ENCODE data around the gene VEZT.
A peak's percentile ranks its signal among the peaks of the same experiment; 100 is the strongest.

Gene VEZT

GRCh38 chr12:95319694-95320331, 102.2 kb downstream of the VEZT start (continued):
- TF ChIP-seq POU6F1 (CRISPR knock-in tag; IDR thresholded peaks at IDR 0.05; ENCODE audit: borderline replicate concordance, low read depth) (no peak), ZNF8 (CRISPR knock-in tag; IDR thresholded peaks at IDR 0.05) (no peak), PPARA (CRISPR knock-in tag; IDR thresholded peaks at IDR 0.05; ENCODE audit: borderline replicate concordance) (no peak), ZFP3 (CRISPR knock-in tag; IDR thresholded peaks at IDR 0.05) (no peak), BACH2 (CRISPR knock-in tag; IDR thresholded peaks at IDR 0.05; ENCODE audit: borderline replicate concordance) (no peak)

- no peak for TF ChIP-seq ISL1 (CRISPR knock-in tag; IDR thresholded peaks at IDR 0.05)
- TF ChIP-seq CSDC2 (CRISPR knock-in tag; IDR thresholded peaks at IDR 0.05): no peak
- no peak for TF ChIP-seq ZNF70 (CRISPR knock-in tag; IDR thresholded peaks at IDR 0.05)
- no peak for TF ChIP-seq TCF4 (CRISPR knock-in tag; IDR thresholded peaks at IDR 0.05; ENCODE audit: borderline replicate concordance)
- no peak for TF ChIP-seq ZC3H10 (CRISPR knock-in tag; IDR thresholded peaks at IDR 0.05)
- no peak for TF ChIP-seq ESRRG (CRISPR knock-in tag; IDR thresholded peaks at IDR 0.05)
- no peak for TF ChIP-seq TSHZ2 (CRISPR knock-in tag; IDR thresholded peaks at IDR 0.05)
- TF ChIP-seq CREB5 (CRISPR knock-in tag; IDR thresholded peaks at IDR 0.05; ENCODE audit: low read depth): no peak
- no peak for TF ChIP-seq PPARA (CRISPR knock-in tag; IDR thresholded peaks at IDR 0.05; ENCODE audit: borderline replicate concordance)
- no peak for TF ChIP-seq SNAI2 (CRISPR knock-in tag; IDR thresholded peaks at IDR 0.05)
- TF ChIP-seq CSRNP3 (CRISPR knock-in tag; IDR thresholded peaks at IDR 0.05): no peak
- ATAC-seq: no peak; the same call in 2 of the 3 replicates
Observed at GRCh38 chr12:95321516-95322246, 104.1 kb downstream of the VEZT start.

- no peak for TF ChIP-seq TOX (CRISPR knock-in tag; IDR thresholded peaks at IDR 0.05; ENCODE audit: borderline replicate concordance)
- TF ChIP-seq GLIS3 (CRISPR knock-in tag; IDR thresholded peaks at IDR 0.05): no peak
- TF ChIP-seq ZFP3 (CRISPR knock-in tag; IDR thresholded peaks at IDR 0.05): no peak
- no peak for TF ChIP-seq PPARA (CRISPR knock-in tag; IDR thresholded peaks at IDR 0.05; ENCODE audit: borderline replicate concordance)
- TF ChIP-seq ARNTL (CRISPR knock-in tag; IDR thresholded peaks at IDR 0.05; ENCODE audit: borderline replicate concordance, low read depth): no peak
- TF ChIP-seq ESRRG (CRISPR knock-in tag; IDR thresholded peaks at IDR 0.05): no peak
- no peak for TF ChIP-seq POU6F1 (CRISPR knock-in tag; IDR thresholded peaks at IDR 0.05; ENCODE audit: borderline replicate concordance, low read depth)
- TF ChIP-seq ZNF565 (CRISPR knock-in tag; conservative IDR thresholded peaks at IDR 0.05; ENCODE audit: low read depth): no peak
- TF ChIP-seq ZNF70 (CRISPR knock-in tag; IDR thresholded peaks at IDR 0.05): no peak
- ATAC-seq: peak; percentile 20; the same call in 2 of the 3 replicates
Observed at GRCh38 chr12:95322326-95322725, 104.7 kb downstream of the VEZT start.

Measured in SK-N-SH treated with all-trans-retinoic acid at 6 μM for 48 hours (cell line).